HEK293 (cell line): Measurements from ENCODE around the gene ENO2.
A peak's percentile ranks its signal among the peaks of the same experiment; 100 is the strongest.

ENCODE experiments used
- CTCF ChIP-seq: fragments of 450-650 bp; formaldehyde crosslinking; IDR thresholded peaks from 2 replicates; pipeline ENCODE4 v1.5.1; 2016; ENCODE audit warnings: missing biosample characterization, missing genetic modification characterization
- GLI4 ChIP-seq: fragments of 450-650 bp; formaldehyde crosslinking; IDR thresholded peaks from 2 replicates; pipeline ENCODE4 v1.5.1; 2016; ENCODE audit warnings: missing biosample characterization, missing genetic modification characterization
- HOXA7 ChIP-seq: sonication (generic); formaldehyde crosslinking; IDR thresholded peaks from 2 replicates; pipeline ENCODE4 v1.8.1; 2022; ENCODE audit warnings: missing genetic modification reagents, borderline replicate concordance
- KLF1 ChIP-seq: fragments of 450-650 bp; formaldehyde crosslinking; IDR thresholded peaks from 2 replicates; pipeline ENCODE4 v1.5.1; 2016; ENCODE audit warnings: missing biosample characterization, missing genetic modification characterization
- PRDM4 ChIP-seq: fragments of 450-650 bp; formaldehyde crosslinking; IDR thresholded peaks from 2 replicates; pipeline ENCODE4 v1.5.1; 2017; ENCODE audit warnings: missing biosample characterization, missing genetic modification characterization
- REPIN1 ChIP-seq: fragments of 450-650 bp; formaldehyde crosslinking; IDR thresholded peaks from 2 replicates; pipeline ENCODE4 v1.5.1; 2017; ENCODE audit warnings: missing biosample characterization, missing genetic modification characterization, low read depth
- TCF7L2 ChIP-seq: IDR thresholded peaks from 2 replicates; pipeline ENCODE4 v1.6.1; 2011; ENCODE audit warnings: low read depth, mild to moderate bottlenecking, inconsistent platforms, low read length, moderate library complexity, borderline replicate concordance
- YY1 ChIP-seq: fragments of 450-650 bp; formaldehyde crosslinking; IDR thresholded peaks from 2 replicates; pipeline ENCODE4 v1.5.1; 2018; ENCODE audit warnings: missing biosample characterization, missing genetic modification characterization
- ZBTB11 ChIP-seq: fragments of 450-650 bp; formaldehyde crosslinking; conservative IDR thresholded peaks from 2 replicates; pipeline ENCODE4 v1.5.1; 2016; ENCODE audit warnings: low read depth, missing biosample characterization, missing genetic modification characterization
- ZBTB8A ChIP-seq: fragments of 450-650 bp; formaldehyde crosslinking; IDR thresholded peaks from 2 replicates; pipeline ENCODE4 v1.5.1; 2016; ENCODE audit warnings: missing biosample characterization, missing genetic modification characterization
- ZNF223 ChIP-seq: fragments of 450-650 bp; formaldehyde crosslinking; IDR thresholded peaks from 2 replicates; pipeline ENCODE4 v1.5.1; 2016; ENCODE audit warnings: missing biosample characterization, missing genetic modification characterization
- ZNF324 ChIP-seq: fragments of 450-650 bp; formaldehyde crosslinking; IDR thresholded peaks from 2 replicates; pipeline ENCODE4 v1.5.1; 2016; ENCODE audit warnings: missing biosample characterization, missing genetic modification characterization

GRCh38 chr12:6937481-6938352 is 23.3 kb downstream of the ENO2 start:
- TF ChIP-seq CTCF (tag by site-specific recombination) (peak; percentile 98), ZNF324 (0 out of 2 replicates have a peak, but pooled peaks have one; percentile 72), TCF7L2 (no peak), REPIN1 (tag by site-specific recombination) (peak; percentile 18; the same call in 1 of the 2 replicates), PRDM4 (tag by site-specific recombination) (no peak), ZNF223 (tag by site-specific recombination) (peak; percentile 81), HOXA7 (no peak), KLF1 (0 out of 2 replicates have a peak, but pooled peaks have one; percentile 47), YY1 (tag by site-specific recombination) (0 out of 2 replicates have a peak, but pooled peaks have one; percentile 26), ZBTB11 (tag by site-specific recombination) (peak; percentile 94), GLI4 (tag by site-specific recombination) (peak; percentile 80; the same call in 1 of the 2 replicates), ZBTB8A (peak; percentile 87)
